Measurements from ENCODE around the gene TRIM17.

DNA sequence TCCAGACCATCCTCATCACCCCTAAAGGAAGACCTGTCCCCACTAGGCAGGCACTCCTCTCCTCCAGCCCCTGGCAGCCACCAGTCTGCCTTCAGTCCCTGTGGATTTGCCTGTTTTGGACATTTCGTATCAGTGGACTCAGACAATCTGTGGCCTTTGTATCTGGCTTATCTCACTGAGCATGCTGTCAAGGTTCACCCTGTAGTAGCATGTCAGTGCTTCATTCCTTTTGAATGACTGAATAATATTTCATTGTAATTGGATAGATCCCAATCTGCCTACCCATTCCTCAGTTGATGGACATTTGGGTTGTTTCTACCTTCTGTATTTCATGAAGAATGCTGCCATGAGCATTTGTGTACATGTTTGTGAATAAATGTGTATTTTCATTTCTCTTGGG, 37.6 kb upstream of the TRIM17 start:
- TF ChIP-seq, protein P1, sequence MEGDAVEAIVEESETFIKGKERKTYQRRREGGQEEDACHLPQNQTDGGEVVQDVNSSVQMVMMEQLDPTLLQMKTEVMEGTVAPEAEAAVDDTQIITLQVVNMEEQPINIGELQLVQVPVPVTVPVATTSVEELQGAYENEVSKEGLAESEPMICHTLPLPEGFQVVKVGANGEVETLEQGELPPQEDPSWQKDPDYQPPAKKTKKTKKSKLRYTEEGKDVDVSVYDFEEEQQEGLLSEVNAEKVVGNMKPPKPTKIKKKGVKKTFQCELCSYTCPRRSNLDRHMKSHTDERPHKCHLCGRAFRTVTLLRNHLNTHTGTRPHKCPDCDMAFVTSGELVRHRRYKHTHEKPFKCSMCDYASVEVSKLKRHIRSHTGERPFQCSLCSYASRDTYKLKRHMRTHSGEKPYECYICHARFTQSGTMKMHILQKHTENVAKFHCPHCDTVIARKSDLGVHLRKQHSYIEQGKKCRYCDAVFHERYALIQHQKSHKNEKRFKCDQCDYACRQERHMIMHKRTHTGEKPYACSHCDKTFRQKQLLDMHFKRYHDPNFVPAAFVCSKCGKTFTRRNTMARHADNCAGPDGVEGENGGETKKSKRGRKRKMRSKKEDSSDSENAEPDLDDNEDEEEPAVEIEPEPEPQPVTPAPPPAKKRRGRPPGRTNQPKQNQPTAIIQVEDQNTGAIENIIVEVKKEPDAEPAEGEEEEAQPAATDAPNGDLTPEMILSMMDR (IDR thresholded peaks at IDR 0.05) = no peak
- TF ChIP-seq POLR2A (IDR thresholded peaks at IDR 0.05) (no peak), POLR2AphosphoS5 (IDR thresholded peaks at IDR 0.05; ENCODE audit: insufficient read depth in 1 of 2, low read depth in 1 of 2) (no peak)

Data from vagina (tissue), 2 donors.